ENCODE results near the gene CD207. TPM values are rescaled to one million over a fixed set of nuclear protein-coding genes. Genes with fewer than 3 reads are reported as not detected.

CD207 gene
- total RNA-seq, 4 donors from 2014 or later, result not detected

- intact Hi-C loops (cut with DNase I; ENCODE audit: low total_unique reads), result no loop called here
- no peak for ATAC-seq
- TF ChIP-seq POLR2A (IDR thresholded peaks at IDR 0.05), result no peak
- TF ChIP-seq, protein P1, sequence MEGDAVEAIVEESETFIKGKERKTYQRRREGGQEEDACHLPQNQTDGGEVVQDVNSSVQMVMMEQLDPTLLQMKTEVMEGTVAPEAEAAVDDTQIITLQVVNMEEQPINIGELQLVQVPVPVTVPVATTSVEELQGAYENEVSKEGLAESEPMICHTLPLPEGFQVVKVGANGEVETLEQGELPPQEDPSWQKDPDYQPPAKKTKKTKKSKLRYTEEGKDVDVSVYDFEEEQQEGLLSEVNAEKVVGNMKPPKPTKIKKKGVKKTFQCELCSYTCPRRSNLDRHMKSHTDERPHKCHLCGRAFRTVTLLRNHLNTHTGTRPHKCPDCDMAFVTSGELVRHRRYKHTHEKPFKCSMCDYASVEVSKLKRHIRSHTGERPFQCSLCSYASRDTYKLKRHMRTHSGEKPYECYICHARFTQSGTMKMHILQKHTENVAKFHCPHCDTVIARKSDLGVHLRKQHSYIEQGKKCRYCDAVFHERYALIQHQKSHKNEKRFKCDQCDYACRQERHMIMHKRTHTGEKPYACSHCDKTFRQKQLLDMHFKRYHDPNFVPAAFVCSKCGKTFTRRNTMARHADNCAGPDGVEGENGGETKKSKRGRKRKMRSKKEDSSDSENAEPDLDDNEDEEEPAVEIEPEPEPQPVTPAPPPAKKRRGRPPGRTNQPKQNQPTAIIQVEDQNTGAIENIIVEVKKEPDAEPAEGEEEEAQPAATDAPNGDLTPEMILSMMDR (IDR thresholded peaks at IDR 0.05 in 4 of 5, conservative IDR thresholded peaks at IDR 0.05 in 1 of 5), result no peak
Observed at GRCh38 chr2:70823249-70823648, 12.4 kb downstream of the CD207 start.

DNA sequence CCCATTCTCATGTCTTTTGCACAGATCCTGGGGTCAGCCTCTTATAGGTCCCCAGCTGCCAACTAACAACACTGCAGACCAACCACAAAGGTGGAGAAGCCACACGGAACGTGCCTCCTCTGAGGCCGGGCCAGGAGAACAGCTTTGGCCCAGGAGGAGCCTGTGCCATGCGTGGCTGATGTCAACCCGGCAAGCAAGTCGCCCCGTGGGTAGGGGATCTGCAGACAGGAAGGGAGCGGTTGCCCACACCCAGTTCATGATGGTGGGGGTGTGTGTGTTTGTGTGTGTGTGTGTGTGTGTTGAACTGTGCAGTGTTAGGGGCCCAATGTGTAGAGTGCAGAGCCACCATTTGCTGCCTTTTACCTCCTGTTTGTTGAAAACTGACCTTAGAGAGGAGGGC is 12.8 kb downstream of the CD207 start:
- no peak for DNase-seq
- in situ Hi-C loops (cut with MboI; ENCODE audit: low sequenced_read_pairs in 4 of 4) (no loop called here), intact Hi-C loops (cut with DNase I; ENCODE audit: low total_unique reads) (no loop called here)
- no peaks in the 10 kb centered on the region for H3K4me1 ChIP-seq
- H3K9me3 ChIP-seq, result no peaks in the 10 kb centered on the region
- no peaks in the 10 kb centered on the region for H3K36me3 ChIP-seq
- no peak overlapping the region for H3K4me3 ChIP-seq
- no peak for ATAC-seq
- no peak overlapping the region for H3K27ac ChIP-seq
- H3K27me3 ChIP-seq, result no peaks in the 10 kb centered on the region
- TF ChIP-seq, protein P1 (IDR thresholded peaks at IDR 0.05 in 4 of 5, conservative IDR thresholded peaks at IDR 0.05 in 1 of 5), result no peak
- no peak for TF ChIP-seq POLR2A (IDR thresholded peaks at IDR 0.05)

More at GRCh38 chr2:70823249-70823648, 12.4 kb downstream of the CD207 start:
- Histone ChIP-seq H3K27ac (no peak overlapping the region), H3K4me3 (no peak overlapping the region), H3K4me1 (no peaks in the 10 kb centered on the region), H3K9me3 (no peaks in the 10 kb centered on the region), H3K36me3 (no peaks in the 10 kb centered on the region), H3K27me3 (no peaks in the 10 kb centered on the region)
- in situ Hi-C loops (cut with MboI; ENCODE audit: low sequenced_read_pairs in 4 of 4), result no loop called here
- no peak for DNase-seq

DNA sequence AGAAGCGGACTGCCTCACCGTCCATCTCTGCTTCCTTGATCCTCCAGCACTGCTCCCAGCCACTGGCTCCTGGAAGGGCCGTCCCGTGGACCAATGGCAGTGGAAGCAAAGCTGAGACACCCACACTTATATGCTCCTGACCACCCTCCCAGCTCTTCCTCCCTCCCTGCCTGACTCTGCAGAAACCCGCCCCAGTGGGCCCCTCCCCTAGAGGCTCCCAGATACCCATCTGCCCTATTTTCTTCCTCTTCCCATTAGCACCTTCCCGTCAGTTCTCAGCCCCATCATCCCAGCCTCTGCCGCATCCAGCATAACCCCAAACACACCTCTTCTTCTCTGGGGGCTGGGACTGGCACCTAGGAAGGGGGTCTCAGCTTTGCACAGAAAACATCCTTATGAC is 15.1 kb downstream of the CD207 start, which contains the start of gene CLEC4F:
Gene CLEC4F (minus strand): TSS at position 101 of the 400 bp plus-strand sequence. CDS start 76 bp downstream, at position 25.
- no peak for DNase-seq
- Histone ChIP-seq H3K4me3 (no peak within 1 kb of the TSS), H3K27ac (no peak within 1 kb of the TSS), H3K27me3 (no peaks in the 10 kb centered on the region), H3K36me3 (no peaks in the 10 kb centered on the region), H3K9me3 (no peaks in the 10 kb centered on the region), H3K4me1 (no peaks in the 10 kb centered on the region)
- in situ Hi-C loops (cut with MboI; ENCODE audit: low sequenced_read_pairs in 4 of 4) (no loop called here), intact Hi-C loops (cut with DNase I; ENCODE audit: low total_unique reads) (no loop called here)
- TF ChIP-seq POLR2A (IDR thresholded peaks at IDR 0.05), result no peak
- TF ChIP-seq, protein P1 (IDR thresholded peaks at IDR 0.05 in 4 of 5, conservative IDR thresholded peaks at IDR 0.05 in 1 of 5), result no peak
- no peak for ATAC-seq

DNA sequence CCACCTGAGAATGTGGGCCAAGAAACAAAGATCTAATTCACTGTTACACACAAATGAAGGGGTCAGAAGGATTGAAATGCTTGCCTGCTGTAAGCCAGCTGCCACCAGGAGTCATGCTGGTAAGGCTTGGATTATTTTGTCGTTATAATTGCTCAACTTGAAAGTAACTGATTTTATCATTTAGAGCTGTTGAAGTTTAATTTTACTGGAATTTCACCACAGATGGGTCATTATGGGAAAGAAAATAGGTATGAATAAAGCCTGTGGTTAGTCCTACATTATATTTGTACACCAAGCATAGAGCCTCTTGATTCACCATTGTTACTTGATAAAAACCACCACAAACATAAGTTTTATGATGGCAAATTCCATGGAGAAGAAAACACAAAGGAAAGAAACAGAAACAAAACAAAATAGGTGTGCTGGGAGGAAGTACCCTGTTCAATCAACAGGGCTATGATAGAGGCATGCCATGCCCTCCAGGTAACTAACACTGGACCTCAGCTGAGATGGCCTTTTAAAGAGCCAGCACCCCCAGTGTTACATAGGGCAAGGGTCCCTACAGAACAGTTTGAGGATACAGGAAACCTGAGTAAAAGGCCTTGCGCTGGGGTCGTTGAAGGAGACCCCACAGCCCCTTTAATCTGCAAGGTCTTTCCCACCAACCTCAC is 18.2 kb downstream of the CD207 start:
- peaks cover 0 to 4% (median 0%) of the 10 kb centered on the region in 3 donors for H3K27me3 ChIP-seq

More for the DNA sequence above, 18.2 kb downstream of the CD207 start:
- intact Hi-C loops (cut with DNase I; ENCODE audit: low total_unique reads), result no loop called here
- TF ChIP-seq, protein P1 (IDR thresholded peaks at IDR 0.05 in 4 of 5, conservative IDR thresholded peaks at IDR 0.05 in 1 of 5), result no peak
- TF ChIP-seq POLR2A (IDR thresholded peaks at IDR 0.05), result no peak
- H3K4me1 ChIP-seq, result no peaks in the 10 kb centered on the region
- ATAC-seq (no peak), DNase-seq (no peak)
- no peak overlapping the region for H3K27ac ChIP-seq
- H3K4me3 ChIP-seq, result no peak overlapping the region
- no peaks in the 10 kb centered on the region for H3K9me3 ChIP-seq
- in situ Hi-C loops (cut with MboI; ENCODE audit: low sequenced_read_pairs in 4 of 4), result no loop called here
- H3K36me3 ChIP-seq, result no peaks in the 10 kb centered on the region

All from gastrocnemius medialis (tissue), 4 donors.